Stimulated activated CD8-positive, alpha-beta memory T cell treated with anti-CD3 and anti-CD28 coated beads, Interleukin-15, amount 100 ng/mL, for 1 hour (primary cell): ENCODE data around the gene ZNF786.
A peak's percentile ranks its signal among the peaks of the same experiment; 100 is the strongest.

Experiments used
- DNase-seq: peaks from one replicate; pipeline ENCODE4 v3.0.0-alpha.2; 2020; ENCODE audit warnings: low read depth

ZNF786 gene

GRCh38 chr7:149028346-149029109 lies 62.0 kb downstream of the ZNF786 start, which contains the start of gene PDIA4:
PDIA4 (minus strand) TSS chr7:149028505; CDS start chr7:149028408, 97 bp downstream.
- DNase-seq, result peak; percentile 98

GRCh38 chr7:149027611-149028345 lies 62.7 kb downstream of the ZNF786 start:
- DNase-seq, result no peak

GRCh38 chr7:149027055-149027454 lies 63.5 kb downstream of the ZNF786 start:
- no peak for DNase-seq

- DNase-seq, result no peak
Measured at GRCh38 chr7:149023662-149024061, 66.9 kb downstream of the ZNF786 start.

GRCh38 chr7:149022756-149023360 lies 67.7 kb downstream of the ZNF786 start:
- no peak for DNase-seq

- DNase-seq, result no peak
Measured at GRCh38 chr7:149021725-149022062, 68.8 kb downstream of the ZNF786 start.

GRCh38 chr7:149020483-149020882 lies 70.0 kb downstream of the ZNF786 start:
- no peak for DNase-seq
